Measurements from ENCODE around the gene THSD7A. TPM values are rescaled to one million over a fixed set of nuclear protein-coding genes. Genes with fewer than 3 reads are reported as not detected.

Gene THSD7A
- total and polyA plus RNA-seq, 8 donors = 3.7 to 20.8 (median 17.8) TPM

DNA sequence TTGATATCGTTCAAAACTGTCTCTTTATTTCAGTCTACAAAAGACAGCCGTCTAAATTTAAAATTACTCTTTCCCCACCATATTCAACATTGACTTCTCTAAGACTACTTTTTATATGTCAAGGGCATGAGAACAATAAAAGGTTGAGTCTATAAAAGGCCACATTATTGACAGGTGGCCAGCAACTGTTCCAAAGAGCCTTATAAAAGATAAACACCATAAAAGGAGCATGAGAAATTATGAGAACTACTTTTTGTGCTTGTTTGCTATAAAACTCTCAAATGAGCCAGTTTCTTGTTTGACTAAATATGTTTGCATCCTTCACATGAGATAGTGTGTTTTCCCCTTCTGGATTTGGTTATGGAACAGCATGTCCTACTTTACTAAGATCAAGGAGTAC, 189.2 kb downstream of the THSD7A start:
- Histone ChIP-seq H3K9me3 (no peaks in the 10 kb centered on the region), H3K36me3 (no peaks in the 10 kb centered on the region), H3K4me3 (no peak overlapping the region), H3K27me3 (no peaks in the 10 kb centered on the region), H3K4me1 (no peaks in the 10 kb centered on the region), H3K27ac (no peak overlapping the region)
- TF ChIP-seq, protein P1, sequence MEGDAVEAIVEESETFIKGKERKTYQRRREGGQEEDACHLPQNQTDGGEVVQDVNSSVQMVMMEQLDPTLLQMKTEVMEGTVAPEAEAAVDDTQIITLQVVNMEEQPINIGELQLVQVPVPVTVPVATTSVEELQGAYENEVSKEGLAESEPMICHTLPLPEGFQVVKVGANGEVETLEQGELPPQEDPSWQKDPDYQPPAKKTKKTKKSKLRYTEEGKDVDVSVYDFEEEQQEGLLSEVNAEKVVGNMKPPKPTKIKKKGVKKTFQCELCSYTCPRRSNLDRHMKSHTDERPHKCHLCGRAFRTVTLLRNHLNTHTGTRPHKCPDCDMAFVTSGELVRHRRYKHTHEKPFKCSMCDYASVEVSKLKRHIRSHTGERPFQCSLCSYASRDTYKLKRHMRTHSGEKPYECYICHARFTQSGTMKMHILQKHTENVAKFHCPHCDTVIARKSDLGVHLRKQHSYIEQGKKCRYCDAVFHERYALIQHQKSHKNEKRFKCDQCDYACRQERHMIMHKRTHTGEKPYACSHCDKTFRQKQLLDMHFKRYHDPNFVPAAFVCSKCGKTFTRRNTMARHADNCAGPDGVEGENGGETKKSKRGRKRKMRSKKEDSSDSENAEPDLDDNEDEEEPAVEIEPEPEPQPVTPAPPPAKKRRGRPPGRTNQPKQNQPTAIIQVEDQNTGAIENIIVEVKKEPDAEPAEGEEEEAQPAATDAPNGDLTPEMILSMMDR (IDR thresholded peaks at IDR 0.05) = no peak
- DNase-seq = no peak
- ATAC-seq = no peak
- intact Hi-C loops (cut with DNase I) = no loop called here

DNA sequence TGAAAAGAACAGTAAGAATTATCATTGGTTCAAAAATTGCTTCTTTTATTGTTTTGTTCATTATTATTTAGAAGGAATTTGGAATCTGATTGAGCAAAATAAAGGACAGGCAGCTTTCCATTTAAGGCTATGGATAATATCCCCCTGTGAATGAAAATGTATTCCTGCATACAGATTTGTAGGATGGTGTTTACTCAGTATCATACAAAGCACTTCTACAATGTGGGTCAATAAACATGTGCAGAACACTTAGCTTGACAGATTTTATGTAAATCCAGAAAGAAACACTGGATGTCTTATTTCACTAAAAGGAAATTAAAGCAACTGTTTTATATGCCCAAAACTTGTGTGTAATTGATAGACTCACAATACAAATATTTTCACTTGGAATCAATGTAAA, 189.7 kb downstream of the THSD7A start:
- DNase-seq = no peak
- intact Hi-C loops (cut with DNase I) = no loop called here
- H3K9me3 ChIP-seq = no peaks in the 10 kb centered on the region
- H3K4me1 ChIP-seq = no peaks in the 10 kb centered on the region
- H3K36me3 ChIP-seq = no peaks in the 10 kb centered on the region
- no peak overlapping the region for H3K4me3 ChIP-seq
- ATAC-seq = no peak
- TF ChIP-seq, protein P1 (IDR thresholded peaks at IDR 0.05) = no peak
- no peaks in the 10 kb centered on the region for H3K27me3 ChIP-seq
- no peak overlapping the region for H3K27ac ChIP-seq

DNA sequence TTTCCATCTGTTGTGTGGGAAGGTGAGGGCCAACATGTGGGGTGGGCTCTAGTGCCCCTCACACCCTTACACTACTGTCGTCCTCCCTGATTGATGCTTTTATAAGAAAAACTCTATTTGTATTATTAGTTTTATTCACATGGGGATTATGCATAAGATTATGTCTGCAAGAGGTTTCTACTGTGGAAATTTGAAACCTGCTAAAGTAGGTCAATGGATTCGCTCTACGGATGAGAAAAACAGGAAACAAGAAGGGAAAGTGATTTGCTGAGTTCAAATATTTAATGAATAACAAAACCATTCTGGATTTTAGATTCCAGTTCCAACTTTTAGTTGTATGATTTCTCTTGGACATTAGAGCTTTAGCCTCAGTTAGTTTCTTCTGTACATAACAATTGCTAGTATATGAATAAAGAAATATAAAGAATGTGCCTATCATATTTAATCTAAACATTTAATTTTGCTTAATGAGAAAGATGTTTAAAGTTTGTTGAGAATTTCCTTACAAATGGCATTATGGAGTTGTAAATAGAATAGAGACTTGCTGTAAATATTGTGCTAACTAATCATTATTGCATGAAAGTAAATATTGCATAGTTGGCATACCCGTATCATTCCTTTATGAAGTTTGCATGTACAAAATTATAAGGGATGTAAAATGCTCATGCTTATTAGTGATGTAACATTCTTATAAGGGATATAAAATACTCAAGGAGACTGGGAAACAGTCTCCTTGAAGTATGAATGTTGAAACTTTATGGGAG, 193.8 kb downstream of the THSD7A start:
- intact Hi-C loops (cut with DNase I) = no loop called here
- Histone ChIP-seq H3K27me3 (no peaks in the 10 kb centered on the region), H3K36me3 (no peaks in the 10 kb centered on the region), H3K27ac (no peak overlapping the region), H3K9me3 (no peaks in the 10 kb centered on the region), H3K4me1 (no peaks in the 10 kb centered on the region), H3K4me3 (no peak overlapping the region)
- TF ChIP-seq, protein P1 (IDR thresholded peaks at IDR 0.05) = no peak
- no peak for DNase-seq
- no peak for ATAC-seq

DNA sequence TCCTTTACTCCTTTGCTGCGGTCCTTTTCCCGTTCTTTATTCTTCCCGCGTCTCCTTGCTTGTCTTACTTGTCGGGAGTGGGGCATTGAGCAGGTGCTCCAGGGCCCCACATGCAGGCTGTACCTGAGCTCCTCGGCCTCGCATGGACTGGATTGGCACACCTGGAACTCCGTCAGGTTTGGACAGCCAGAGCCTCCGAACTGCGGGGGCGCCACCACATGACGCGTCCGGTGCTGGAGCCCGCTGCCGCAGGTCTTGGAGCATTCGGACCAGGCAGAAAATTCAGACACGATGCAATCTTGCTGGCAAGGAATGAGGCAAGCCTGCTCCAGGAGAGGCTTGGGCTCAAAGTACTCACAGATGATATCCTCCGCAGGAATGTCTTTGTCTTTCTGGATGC, 195.7 kb downstream of the THSD7A start:
- DNase-seq (peak in 1 of 4 donors; percentile 66), ATAC-seq (no peak)
- Histone ChIP-seq H3K4me1 (no peaks in the 10 kb centered on the region), H3K9me3 (no peaks in the 10 kb centered on the region), H3K27ac (no peak overlapping the region), H3K36me3 (no peaks in the 10 kb centered on the region), H3K4me3 (no peak overlapping the region), H3K27me3 (no peaks in the 10 kb centered on the region)
- intact Hi-C loops (cut with DNase I) = no loop called here
- TF ChIP-seq, protein P1 (IDR thresholded peaks at IDR 0.05) = no peak

DNA sequence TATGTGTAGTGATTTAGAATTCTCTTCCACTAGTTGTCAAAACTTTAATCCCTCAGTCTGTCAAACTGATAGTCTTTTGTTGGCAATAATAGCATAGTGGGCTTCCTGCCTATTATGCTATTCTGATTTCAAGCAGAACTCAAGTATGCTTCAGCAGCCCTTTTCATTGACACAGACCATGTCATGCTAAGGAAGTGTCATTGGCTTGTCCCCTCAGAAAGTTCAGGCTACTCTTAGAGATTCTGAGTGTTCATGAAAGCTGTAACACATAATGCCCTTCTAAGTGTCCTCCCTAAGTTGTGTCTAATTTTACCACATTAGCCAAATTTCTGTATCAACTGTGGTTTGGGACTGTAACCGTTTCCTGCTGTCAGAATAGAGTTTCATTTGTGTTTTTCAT, 198.7 kb downstream of the THSD7A start:
- no peaks in the 10 kb centered on the region for H3K9me3 ChIP-seq
- no peak for ATAC-seq
- no peak for DNase-seq
- H3K27ac ChIP-seq = no peak overlapping the region
- intact Hi-C loops (cut with DNase I) = no loop called here
- no peaks in the 10 kb centered on the region for H3K4me1 ChIP-seq
- no peaks in the 10 kb centered on the region for H3K27me3 ChIP-seq
- no peaks in the 10 kb centered on the region for H3K36me3 ChIP-seq
- TF ChIP-seq, protein P1 (IDR thresholded peaks at IDR 0.05) = no peak
- H3K4me3 ChIP-seq = no peak overlapping the region
